H9 (cell line): Measurements from ENCODE around the gene ZMIZ2. TPM values are rescaled to one million over a fixed set of nuclear protein-coding genes. Genes with fewer than 3 reads are reported as not detected.
A peak's percentile ranks its signal among the peaks of the same experiment; 100 is the strongest.

Experiments
- DNase-seq: peaks from one replicate; pipeline ENCODE4 v3.0.0-alpha.2; 2017
- H2AFZ ChIP-seq: one replicate; pipeline ENCODE4 v1.6.1; 2013; ENCODE audit warnings: mild to moderate bottlenecking, low read length, control low read depth, moderate library complexity
- H2AK5ac ChIP-seq: 2 replicates; pipeline ENCODE4 v1.6.1; 2013; ENCODE audit warnings: low read length, control low read depth, mixed read lengths; ENCODE audit not compliant: insufficient read length
- H2BK120ac ChIP-seq: one replicate; pipeline ENCODE4 v1.6.1; 2013; ENCODE audit warnings: low read depth, mild to moderate bottlenecking, low read length, control low read depth, inconsistent platforms; ENCODE audit not compliant: poor library complexity, severe bottlenecking
- H2BK12ac ChIP-seq: 2 replicates; pipeline ENCODE4 v1.6.1; 2013; ENCODE audit warnings: low read length, control low read depth, mixed read lengths, low read depth; ENCODE audit not compliant: insufficient read length
- H2BK15ac ChIP-seq: 2 replicates; pipeline ENCODE4 v1.6.1; 2013; ENCODE audit warnings: low read depth, low read length, control low read depth
- H2BK20ac ChIP-seq: one replicate; pipeline ENCODE4 v1.6.1; 2013; ENCODE audit warnings: low read depth, mild to moderate bottlenecking, low read length, control low read depth, inconsistent platforms; ENCODE audit not compliant: poor library complexity, severe bottlenecking
- H2BK5ac ChIP-seq: 2 replicates; pipeline ENCODE4 v1.6.1; 2013; ENCODE audit warnings: low read length, control low read depth, mixed read lengths; ENCODE audit not compliant: insufficient read length
- H3K14ac ChIP-seq: 2 replicates; pipeline ENCODE4 v1.6.1; 2013; ENCODE audit warnings: low read length, control low read depth; ENCODE audit not compliant: insufficient read depth
- H3K18ac ChIP-seq: 2 replicates; pipeline ENCODE4 v1.6.1; 2013; ENCODE audit warnings: low read depth, mild to moderate bottlenecking, mixed read lengths, low read length, control low read depth; ENCODE audit not compliant: insufficient read length
- H3K23ac ChIP-seq: 2 replicates; pipeline ENCODE4 v1.6.1; 2013; ENCODE audit warnings: low read length, control low read depth, mixed read lengths, low read depth; ENCODE audit not compliant: insufficient read length
- H3K23me2 ChIP-seq: 2 replicates; pipeline ENCODE4 v1.6.1; 2013; ENCODE audit warnings: low read depth, mild to moderate bottlenecking, mixed read lengths, low read length, control low read depth; ENCODE audit not compliant: insufficient read length, poor library complexity, severe bottlenecking
- H3K27ac ChIP-seq: 2 replicates; pipeline ENCODE4 v1.5.1; 2013; ENCODE audit warnings: low read length, control low read depth, mixed read lengths, low read depth; ENCODE audit not compliant: insufficient read length
- H3K27me3 ChIP-seq: 2 replicates; pipeline ENCODE4 v1.6.1; 2013; ENCODE audit warnings: low read length, control low read depth, inconsistent platforms; ENCODE audit not compliant: insufficient read depth
- H3K4ac ChIP-seq: 2 replicates; pipeline ENCODE4 v1.6.1; 2013; ENCODE audit warnings: low read depth, mild to moderate bottlenecking, control low read depth, inconsistent platforms, low read length, moderate library complexity
- H3K4me1 ChIP-seq: 2 replicates; pipeline ENCODE4 v1.6.1; 2013; ENCODE audit warnings: low read length, control low read depth, inconsistent platforms; ENCODE audit not compliant: insufficient read depth
- H3K4me2 ChIP-seq: 2 replicates; pipeline ENCODE4 v1.6.1; 2013; ENCODE audit warnings: low read length, control low read depth, mixed read lengths; ENCODE audit not compliant: insufficient read length, insufficient read depth
- H3K56ac ChIP-seq: 2 replicates; pipeline ENCODE4 v1.6.1; 2013; ENCODE audit warnings: low read depth, mild to moderate bottlenecking, mixed read lengths, low read length, control low read depth; ENCODE audit not compliant: insufficient read length
- H3K79me1 ChIP-seq: 2 replicates; pipeline ENCODE4 v1.6.1; 2013; ENCODE audit warnings: low read depth, mild to moderate bottlenecking, moderate library complexity, low read length, control low read depth, inconsistent platforms; ENCODE audit not compliant: insufficient read depth, poor library complexity, severe bottlenecking
- H3K79me2 ChIP-seq: 2 replicates; pipeline ENCODE4 v1.6.1; 2013; ENCODE audit warnings: low read length, control low read depth, inconsistent platforms; ENCODE audit not compliant: insufficient read depth
- H3K9ac ChIP-seq: 2 replicates; pipeline ENCODE4 v1.6.1; 2013; ENCODE audit warnings: low read length, control low read depth, mixed read lengths; ENCODE audit not compliant: insufficient read length; ENCODE audit errors: extremely low read depth
- H3K9me3 ChIP-seq: one replicate; pipeline ENCODE4 v1.6.1; 2013; ENCODE audit warnings: low read depth, low read length, inconsistent platforms; ENCODE audit not compliant: control insufficient read depth
- H3T11ph ChIP-seq: one replicate; pipeline ENCODE4 v1.6.1; 2013; ENCODE audit warnings: mild to moderate bottlenecking, low read length, control low read depth, inconsistent platforms
- H4K20me1 ChIP-seq: one replicate; pipeline ENCODE4 v1.6.1; 2013; ENCODE audit not compliant: control insufficient read depth, insufficient read length, insufficient read depth
- H4K5ac ChIP-seq: 2 replicates; pipeline ENCODE4 v1.6.1; 2013; ENCODE audit warnings: low read depth, mild to moderate bottlenecking, mixed read lengths, low read length, control low read depth; ENCODE audit not compliant: insufficient read length
- H4K8ac ChIP-seq: replicated peaks from 2 replicates; pipeline ENCODE4 v1.6.1; 2013; ENCODE audit warnings: low read length, control low read depth, mixed read lengths, low read depth; ENCODE audit not compliant: insufficient read length
- H4K91ac ChIP-seq: 2 replicates; pipeline ENCODE4 v1.6.1; 2013; ENCODE audit warnings: low read depth, mild to moderate bottlenecking, moderate library complexity, mixed read lengths, low read length, control low read depth; ENCODE audit not compliant: insufficient read length
- H3K27ac Mint-ChIP-seq, 3 experiments: 2 replicates in 2 of 3; 3 replicates in 1 of 3; pipeline ENCODE4 v1.8.0; 2020 to 2021; ENCODE audit warnings: mixed read lengths in 3 of 3, mild to moderate bottlenecking in 1 of 3, moderate library complexity in 1 of 3
- H3K27me3 Mint-ChIP-seq: 2 replicates; pipeline ENCODE4 v1.8.0; 2021; ENCODE audit warnings: low read depth, mild to moderate bottlenecking, moderate library complexity, mixed read lengths
- H3K36me3 Mint-ChIP-seq, 3 experiments: 2 replicates in 2 of 3; 3 replicates in 1 of 3; pipeline ENCODE4 v1.8.0; 2020 to 2021; ENCODE audit warnings: low read depth in 3 of 3, mixed read lengths in 3 of 3; ENCODE audit not compliant: insufficient read depth in 1 of 3
- H3K4me1 Mint-ChIP-seq, 2 experiments: 2 replicates each; pipeline ENCODE4 v1.8.0; 2020; ENCODE audit warnings: mixed read lengths in 2 of 2
- H3K4me3 Mint-ChIP-seq, 2 experiments: 2 replicates in 1 of 2; 3 replicates in 1 of 2; pipeline ENCODE4 v1.8.0; 2020 to 2021; ENCODE audit warnings: mild to moderate bottlenecking in 2 of 2, mixed read lengths in 2 of 2, moderate library complexity in 1 of 2
- H3K9me3 Mint-ChIP-seq, 2 experiments: 2 replicates in 1 of 2; 3 replicates in 1 of 2; pipeline ENCODE4 v1.8.0; 2020; ENCODE audit warnings: mild to moderate bottlenecking in 2 of 2, mixed read lengths in 2 of 2, moderate library complexity in 1 of 2
- CTCF ChIP-seq: fragments of 200-600 bp; sonication (generic); conservative IDR thresholded peaks from 3 replicates; pipeline ENCODE4 v1.8.0; 2021; ENCODE audit warnings: antibody characterized with exemption, mild to moderate bottlenecking
- WGBS: extraction: QIAGEN DNeasy Blood & Tissue Kit; methylation state at CpG from one replicate; pipeline ENCODE4 v1.1.7; 2013; ENCODE audit warnings: missing lambda C conversion rate, low lambda C conversion rate, mixed read lengths; ENCODE audit not compliant: insufficient read length; ENCODE audit errors: extremely low coverage; 5-methylcytosine and 5-hydroxymethylcytosine counted together
- total RNA-seq: library from RNA; stranded (reverse); gene quantifications from 2 replicates; pipeline ENCODE4 v1.2.1, GENCODE V29; 2021

Gene ZMIZ2
- total RNA-seq, 1 experiment from 2014 or later = 72.9 TPM

- Histone ChIP-seq H3K23me2 (peaks cover 5% of the 10 kb centered on the region), H2BK20ac (no peak overlapping the region), H3K4me1 (no peaks in the 10 kb centered on the region), H3K79me1 (peaks cover 2% of the 10 kb centered on the region), H3K14ac (peak overlapping the region; percentile 98), H3K9me3 (no peaks in the 10 kb centered on the region), H3K79me2 (peaks cover 20% of the 10 kb centered on the region; the same call in 1 of the 2 replicates), H3K56ac (no peak overlapping the region), H3K27ac (peak overlapping the region; percentile 28), H3K23ac (peak overlapping the region; percentile 54), H3K4ac (no peak overlapping the region; the same call in 1 of the 2 replicates), H3K4me2 (peak overlapping the region; percentile 100), H2BK12ac (no peak overlapping the region), H4K20me1 (no peaks in the 10 kb centered on the region), H2BK15ac (no peak overlapping the region), H2BK120ac (peak overlapping the region; percentile 15), H2BK5ac (no peak overlapping the region), H3K18ac (peak overlapping the region; percentile 95), H3T11ph (no peak overlapping the region), H2AFZ (no peak overlapping the region), H4K5ac (peak overlapping the region; percentile 25), H4K8ac (no peak overlapping the region), H3K9ac (peak overlapping the region; percentile 98), H3K27me3 (no peaks in the 10 kb centered on the region), H2AK5ac (no peak overlapping the region), H4K91ac (no peak overlapping the region)
- Mint-ChIP-seq H3K36me3 (peaks cover 42 to 56% (median 50%) of the 10 kb centered on the region in 3 experiments), H3K27me3 (peaks cover 5% of the 10 kb centered on the region; the same call in 1 of the 2 replicates), H3K27ac (peak overlapping the region; percentile 98 to 99 (median 99)), H3K9me3 (peaks cover 2 to 3% of the 10 kb centered on the region in 2 experiments; a peak in 2 of 5 replicates), H3K4me3 (peak overlapping the region; percentile 90 to 95), H3K4me1 (peaks cover 9 to 15% of the 10 kb centered on the region in 2 experiments)
- TF ChIP-seq CTCF = peak; percentile 60
- peak; percentile 76 for DNase-seq
- no CpG with 5 or more reads among the region's 26 CpGs for WGBS
These were observed 48.9 kb downstream of the ZMIZ2 start for GRCh38 chr7:44797329-44798258.
